Skeletal muscle tissue (tissue), 4 donors: Measurements from ENCODE around the gene PRSS53. TPM values are rescaled to one million over a fixed set of nuclear protein-coding genes. Genes with fewer than 3 reads are reported as not detected.

Experiments
- H3K27ac ChIP-seq: one replicate; pipeline ENCODE4 v1.7.0; 2013; ENCODE audit warnings: mild to moderate bottlenecking, low read depth, low read length, inconsistent platforms
- H3K27me3 ChIP-seq, 3 donors: one replicate each; pipeline ENCODE4 v1.7.0; 2013; ENCODE audit warnings: low read length in 3 of 3; ENCODE audit not compliant: control insufficient read depth in 3 of 3, insufficient read depth in 3 of 3
- H3K36me3 ChIP-seq, 3 donors: one replicate each; pipeline ENCODE4 v1.7.0; 2013; ENCODE audit warnings: low read length in 3 of 3; ENCODE audit not compliant: control insufficient read depth in 3 of 3, insufficient read depth in 3 of 3
- H3K4me1 ChIP-seq, 3 donors: one replicate each; pipeline ENCODE4 v1.7.0; 2013; ENCODE audit warnings: low read length in 3 of 3, mild to moderate bottlenecking in 3 of 3; ENCODE audit not compliant: control insufficient read depth in 3 of 3, insufficient read depth in 3 of 3
- H3K4me3 ChIP-seq, 3 donors: one replicate each; pipeline ENCODE4 v1.7.0; 2013; ENCODE audit warnings: low read length in 3 of 3
- H3K9ac ChIP-seq, 3 donors: one replicate each; pipeline ENCODE4 v1.7.0; 2013; ENCODE audit warnings: low read length in 3 of 3, mild to moderate bottlenecking in 3 of 3, moderate library complexity in 2 of 3, low read depth in 1 of 3
- H3K9me3 ChIP-seq, 3 donors: one replicate each; pipeline ENCODE4 v1.7.0; 2013; ENCODE audit warnings: low read length in 3 of 3; ENCODE audit not compliant: control insufficient read depth in 3 of 3
- total RNA-seq: library from RNA; depleted of rRNA; stranded (reverse); fragments of >200 nt; gene quantifications from one replicate; pipeline ENCODE4 v1.2.3, GENCODE V29; 2014
- donor health status: Osteomylitis.

The PRSS53 gene
- total RNA-seq, 1 donor from 2014 or later, result 2.6 TPM

GRCh38 chr16:31079342-31079944 is 9.3 kb downstream of the PRSS53 start:
- H3K4me1 ChIP-seq, result peaks cover 13 to 22% (median 17%) of the 10 kb centered on the region in 3 donors
- no peaks in the 10 kb centered on the region for H3K27me3 ChIP-seq
- no peaks in the 10 kb centered on the region for H3K9me3 ChIP-seq
- H3K9ac ChIP-seq, result no peak overlapping the region
- no peak overlapping the region for H3K27ac ChIP-seq
- peaks cover 57 to 68% (median 62%) of the 10 kb centered on the region in 3 donors for H3K36me3 ChIP-seq
- no peak overlapping the region for H3K4me3 ChIP-seq

GRCh38 chr16:31078597-31079341 is 10.0 kb downstream of the PRSS53 start:
- no peak overlapping the region for H3K27ac ChIP-seq
- H3K27me3 ChIP-seq, result no peaks in the 10 kb centered on the region
- no peak overlapping the region for H3K9ac ChIP-seq
- H3K9me3 ChIP-seq, result no peaks in the 10 kb centered on the region
- no peak overlapping the region for H3K4me3 ChIP-seq
- H3K4me1 ChIP-seq, result peaks cover 13 to 22% (median 16%) of the 10 kb centered on the region in 3 donors
- H3K36me3 ChIP-seq, result peaks cover 57 to 61% (median 58%) of the 10 kb centered on the region in 3 donors

GRCh38 chr16:31077592-31078396 is 10.9 kb downstream of the PRSS53 start:
- Histone ChIP-seq H3K27ac (no peak overlapping the region), H3K36me3 (peaks cover 57 to 58% (median 57%) of the 10 kb centered on the region in 3 donors), H3K4me1 (peaks cover 15 to 22% (median 20%) of the 10 kb centered on the region in 3 donors), H3K4me3 (no peak overlapping the region), H3K9me3 (no peaks in the 10 kb centered on the region), H3K27me3 (no peaks in the 10 kb centered on the region), H3K9ac (no peak overlapping the region)

GRCh38 chr16:31077024-31077423 is 11.7 kb downstream of the PRSS53 start:
- no peak overlapping the region for H3K4me3 ChIP-seq
- no peaks in the 10 kb centered on the region for H3K9me3 ChIP-seq
- H3K36me3 ChIP-seq, result peaks cover 54 to 55% (median 55%) of the 10 kb centered on the region in 3 donors
- H3K9ac ChIP-seq, result peak overlapping the region in 1 of 3 donors; percentile 8
- no peak overlapping the region for H3K27ac ChIP-seq
- no peaks in the 10 kb centered on the region for H3K27me3 ChIP-seq
- H3K4me1 ChIP-seq, result peaks cover 19 to 28% (median 27%) of the 10 kb centered on the region in 3 donors

DNA sequence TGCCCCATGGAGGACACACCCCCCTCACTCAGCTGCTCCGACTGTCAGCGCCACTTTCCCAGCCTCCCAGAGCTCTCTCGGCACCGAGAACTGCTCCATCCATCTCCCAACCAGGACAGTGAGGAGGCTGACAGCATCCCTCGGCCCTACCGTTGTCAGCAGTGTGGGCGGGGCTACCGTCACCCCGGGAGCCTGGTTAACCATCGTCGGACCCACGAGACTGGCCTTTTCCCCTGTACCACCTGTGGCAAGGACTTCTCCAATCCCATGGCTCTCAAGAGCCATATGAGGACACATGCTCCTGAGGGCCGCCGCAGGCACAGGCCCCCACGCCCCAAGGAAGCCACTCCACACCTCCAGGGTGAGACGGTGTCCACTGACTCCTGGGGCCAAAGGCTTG is 12.4 kb downstream of the PRSS53 start:
- peaks cover 50 to 53% (median 52%) of the 10 kb centered on the region in 3 donors for H3K36me3 ChIP-seq

DNA sequence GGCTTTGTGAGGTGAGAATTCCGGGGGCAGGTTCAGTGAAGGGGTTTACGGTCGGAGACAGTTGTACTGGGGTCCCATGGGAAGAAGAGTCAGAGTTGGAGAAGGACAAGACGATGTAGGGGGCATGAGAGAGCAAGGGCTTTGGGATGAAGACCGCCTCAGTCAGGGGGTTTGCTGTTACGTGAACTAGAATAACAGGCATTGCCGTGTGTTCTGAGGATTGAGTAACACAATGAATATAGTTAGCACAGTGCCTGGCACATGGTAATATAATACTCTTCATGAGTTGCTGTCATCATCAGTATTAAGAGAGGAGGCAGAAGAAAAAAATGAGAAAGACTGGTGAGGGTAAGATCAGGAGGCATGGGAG is 13.9 kb downstream of the PRSS53 start:
- Histone ChIP-seq H3K4me3 (peak overlapping the region; percentile 100), H3K36me3 (peaks cover 36 to 38% (median 37%) of the 10 kb centered on the region in 3 donors)

More for the DNA sequence above, 12.4 kb downstream of the PRSS53 start:
- Histone ChIP-seq H3K9ac (no peak overlapping the region), H3K27ac (no peak overlapping the region), H3K9me3 (no peaks in the 10 kb centered on the region), H3K27me3 (no peaks in the 10 kb centered on the region), H3K4me3 (no peak overlapping the region), H3K4me1 (peaks cover 24 to 33% (median 29%) of the 10 kb centered on the region in 3 donors)

GRCh38 chr16:31073970-31074813 is 14.6 kb downstream of the PRSS53 start, which contains the start of the genes ZNF646 and ZNF668:
Gene ZNF646, plus strand, starts transcription at chr16:31074422. Its CDS starts 1,903 bp downstream, at chr16:31076325.
Gene ZNF668, minus strand, starts transcription at chr16:31074240. Its CDS starts 9,781 bp downstream, at chr16:31064459.
- H3K4me1 ChIP-seq, result peaks cover 24 to 33% (median 29%) of the 10 kb centered on the region in 3 donors
- peak within 1 kb of the TSS; percentile 100 for H3K4me3 ChIP-seq
- peak within 1 kb of the TSS; percentile 94 for H3K27ac ChIP-seq
- H3K36me3 ChIP-seq, result peaks cover 30 to 32% (median 31%) of the 10 kb centered on the region in 3 donors
- H3K9me3 ChIP-seq, result no peaks in the 10 kb centered on the region
- H3K27me3 ChIP-seq, result no peaks in the 10 kb centered on the region
- H3K9ac ChIP-seq, result peak within 1 kb of the TSS; percentile 94 to 98 (median 97)

More for the DNA sequence above, 13.9 kb downstream of the PRSS53 start:
- Histone ChIP-seq H3K27ac (peak overlapping the region; percentile 94), H3K9me3 (no peaks in the 10 kb centered on the region), H3K4me1 (peaks cover 24 to 33% (median 29%) of the 10 kb centered on the region in 3 donors), H3K9ac (peak overlapping the region; percentile 94 to 98 (median 97)), H3K27me3 (no peaks in the 10 kb centered on the region)

- no peaks in the 10 kb centered on the region for H3K27me3 ChIP-seq
- peaks cover 21 to 24% (median 22%) of the 10 kb centered on the region in 3 donors for H3K36me3 ChIP-seq
- peak overlapping the region; percentile 89 to 97 (median 94) for H3K9ac ChIP-seq
- H3K4me1 ChIP-seq, result peaks cover 24 to 33% (median 29%) of the 10 kb centered on the region in 3 donors
- peak overlapping the region; percentile 100 for H3K4me3 ChIP-seq
- peak overlapping the region; percentile 93 for H3K27ac ChIP-seq
- no peaks in the 10 kb centered on the region for H3K9me3 ChIP-seq
Observed at GRCh38 chr16:31073142-31073969, 15.4 kb downstream of the PRSS53 start.
